ENCODE data around the gene PCNX1.
"Not testable (repeated sequence)": the region's sequence is repeated elsewhere in the genome, so short reads cannot be mapped to it uniquely, and the experiment has no call there.

The PCNX1 gene

DNA sequence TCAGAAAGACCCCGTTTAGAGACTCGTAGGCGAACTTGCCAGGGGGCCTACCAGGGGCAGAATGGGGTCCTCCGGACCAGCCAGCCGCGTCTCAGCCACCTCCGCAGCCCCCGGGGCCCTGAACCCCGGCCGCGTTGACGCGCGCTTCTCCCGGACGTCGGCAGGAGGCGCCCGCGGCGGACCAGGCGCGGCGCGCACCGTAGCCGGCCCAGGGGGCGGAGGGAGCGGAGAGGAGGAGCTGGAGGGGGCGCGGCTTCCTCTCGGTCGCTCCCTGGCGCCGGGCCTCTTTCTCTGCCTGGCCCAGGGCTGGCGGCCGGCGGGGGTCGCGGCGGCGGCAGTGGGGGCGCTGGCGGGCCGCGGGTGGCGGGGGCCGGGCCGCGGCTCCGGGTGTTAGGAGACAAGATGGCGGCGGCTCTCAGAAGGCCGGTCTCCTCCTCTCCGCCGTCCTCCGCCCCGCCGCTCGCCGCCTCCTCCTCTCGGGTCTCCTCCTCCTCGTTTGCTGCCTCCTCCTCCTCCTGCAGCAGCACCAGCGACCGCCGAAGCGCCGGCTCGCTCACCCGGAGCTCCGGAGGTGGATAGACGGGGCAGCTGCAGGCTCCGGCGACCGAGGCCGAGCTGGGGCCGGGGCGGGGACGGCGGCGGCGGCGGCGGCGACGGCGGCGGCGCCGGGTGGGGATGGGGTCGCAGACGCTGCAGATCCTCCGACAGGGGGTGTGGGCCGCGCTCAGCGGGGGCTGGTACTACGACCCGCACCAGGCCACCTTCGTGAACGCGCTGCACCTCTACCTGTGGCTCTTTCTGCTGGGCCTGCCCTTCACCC lies at the start of gene PCNX1:
PCNX1 (plus strand) TSS at position 284 of the 820 bp plus-strand sequence; CDS start at position 676, 392 bp downstream.
- DNase-seq (ENCODE audit: low read depth) = peak; percentile 82

DNA sequence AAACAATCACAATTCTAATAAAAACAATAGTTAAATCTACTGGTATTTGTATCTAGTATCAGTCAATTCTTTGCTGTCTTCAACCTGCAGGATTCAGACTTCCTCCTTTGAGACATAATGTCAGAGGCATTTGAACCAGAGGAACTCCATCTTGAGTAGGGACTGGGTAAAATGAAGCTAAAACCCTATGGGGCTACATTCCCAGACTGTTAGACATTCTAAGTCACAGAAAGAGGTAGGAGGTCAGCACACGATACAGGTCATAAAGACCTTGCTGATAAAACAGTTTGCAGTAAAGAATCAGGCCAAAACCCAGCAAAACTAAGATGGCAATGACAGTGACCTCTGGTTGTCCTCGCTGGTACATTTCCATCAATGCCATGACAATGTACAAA lies 49.8 kb upstream of the PCNX1 start:
- DNase-seq (ENCODE audit: low read depth) = peak; percentile 32

DNA sequence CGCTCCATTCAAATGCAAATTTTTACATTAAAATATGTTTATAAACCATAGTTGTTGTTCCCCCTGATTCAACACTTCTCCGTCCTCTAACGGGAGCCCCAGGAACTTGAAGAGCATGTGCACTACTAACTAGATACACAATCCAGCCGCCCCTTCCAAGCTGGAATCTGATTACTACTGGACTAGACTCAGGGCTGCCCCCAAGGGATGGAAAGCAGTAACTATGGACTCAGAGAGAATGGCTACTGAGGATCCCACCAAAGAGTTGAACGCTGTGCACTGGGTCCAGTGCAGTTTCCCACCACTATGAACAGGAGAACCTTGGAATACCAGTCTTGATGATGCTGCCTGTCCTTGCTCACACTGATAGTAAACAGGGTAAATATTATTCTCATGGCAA lies 48.6 kb upstream of the PCNX1 start:
- DNase-seq (ENCODE audit: low read depth) = no peak

DNA sequence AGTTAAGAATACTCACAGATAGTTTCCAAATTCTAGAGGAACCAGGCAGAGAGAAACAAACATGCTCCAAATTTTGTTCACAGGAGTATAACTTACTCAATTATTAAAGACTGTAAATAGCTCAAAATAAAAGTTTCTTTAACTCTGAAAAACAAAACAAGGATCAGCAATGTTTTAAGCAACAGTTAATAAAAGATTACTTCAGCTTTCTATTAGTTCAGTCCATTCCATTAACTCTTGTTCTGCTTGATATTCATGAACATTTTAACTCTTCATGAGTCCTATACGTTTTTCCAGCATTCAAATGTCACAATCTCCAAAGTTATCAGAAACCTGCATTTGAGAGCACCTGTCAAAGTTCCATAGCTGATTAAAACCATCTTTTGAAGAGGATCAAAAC lies 40.3 kb upstream of the PCNX1 start:
- not testable (repeated sequence) for DNase-seq (ENCODE audit: low read depth)

DNA sequence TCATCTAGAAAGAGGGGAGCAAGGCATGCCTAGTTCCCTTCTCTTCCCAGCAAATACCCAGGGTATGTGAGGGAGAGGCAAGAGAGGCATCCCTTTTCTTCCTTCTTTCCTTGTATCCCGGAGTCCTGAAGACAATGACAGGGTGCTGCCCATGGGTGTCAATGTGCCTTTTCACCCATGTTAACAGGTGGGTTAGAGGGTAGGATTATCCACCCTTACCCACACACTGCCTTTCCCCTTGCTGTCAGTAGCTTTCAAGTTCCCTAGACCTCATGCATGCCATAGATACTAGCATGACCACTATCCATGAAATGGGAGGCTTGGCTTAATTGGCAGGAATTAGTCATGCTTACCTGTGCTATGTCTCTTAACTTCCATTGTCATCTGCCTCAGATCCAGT lies 36.3 kb upstream of the PCNX1 start:
- DNase-seq (ENCODE audit: low read depth) = no peak

DNA sequence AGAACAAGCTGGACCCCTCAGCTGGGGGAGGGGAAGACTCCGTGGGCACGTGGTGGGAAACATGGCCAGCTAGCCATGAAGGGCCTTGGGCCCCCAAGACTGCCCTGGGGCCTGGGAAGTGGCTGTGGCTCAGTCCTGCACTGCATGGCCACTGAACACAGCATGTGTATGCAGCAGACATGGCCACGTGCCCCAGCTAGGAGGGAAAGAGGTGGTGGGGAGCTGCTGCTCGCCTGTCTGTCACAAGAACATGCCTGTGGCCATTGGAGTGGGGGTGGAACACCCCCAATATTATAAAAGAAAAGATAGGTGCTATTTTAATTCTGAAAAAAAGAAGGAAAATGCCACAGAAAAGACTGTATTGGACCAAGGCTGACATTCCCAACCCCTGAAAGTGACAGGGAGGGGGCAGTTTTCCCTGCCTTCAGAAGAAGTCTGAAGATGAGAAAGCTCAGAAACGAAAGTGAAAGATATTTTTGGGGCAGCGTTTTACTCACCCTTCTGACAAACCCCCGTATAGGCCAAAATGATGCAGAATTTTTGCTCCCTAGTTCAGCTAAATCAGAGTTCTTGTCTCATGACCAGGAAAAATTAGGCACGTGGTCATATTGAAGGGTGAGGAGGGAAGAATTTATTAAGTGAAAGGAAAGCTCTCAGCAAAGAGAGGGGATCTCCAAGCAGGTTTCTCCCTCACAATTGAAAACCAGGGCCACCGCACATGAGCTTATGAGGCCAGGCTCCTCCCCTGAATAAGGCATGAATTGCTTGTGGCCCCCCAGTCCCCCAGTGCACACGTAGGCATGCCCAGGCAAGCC lies 35.2 kb upstream of the PCNX1 start:
- DNase-seq (ENCODE audit: low read depth) = no peak

DNA sequence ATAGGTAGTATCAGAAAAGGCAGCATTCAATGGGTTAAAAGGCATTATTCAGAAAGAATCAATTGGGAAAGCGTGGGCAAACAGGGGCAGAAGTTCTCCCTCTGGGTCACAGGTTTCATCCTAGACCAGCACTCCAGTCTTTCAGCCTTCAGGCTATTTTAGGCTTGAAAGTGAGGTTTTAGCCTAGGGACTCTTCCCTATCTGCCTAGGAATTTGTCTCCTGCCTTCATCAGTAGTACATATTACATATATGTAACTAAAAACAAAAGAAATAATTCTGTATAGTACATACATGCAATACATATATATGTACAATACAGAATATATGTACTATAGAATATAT lies 34.6 kb upstream of the PCNX1 start:
- DNase-seq (ENCODE audit: low read depth) = no peak

DNA sequence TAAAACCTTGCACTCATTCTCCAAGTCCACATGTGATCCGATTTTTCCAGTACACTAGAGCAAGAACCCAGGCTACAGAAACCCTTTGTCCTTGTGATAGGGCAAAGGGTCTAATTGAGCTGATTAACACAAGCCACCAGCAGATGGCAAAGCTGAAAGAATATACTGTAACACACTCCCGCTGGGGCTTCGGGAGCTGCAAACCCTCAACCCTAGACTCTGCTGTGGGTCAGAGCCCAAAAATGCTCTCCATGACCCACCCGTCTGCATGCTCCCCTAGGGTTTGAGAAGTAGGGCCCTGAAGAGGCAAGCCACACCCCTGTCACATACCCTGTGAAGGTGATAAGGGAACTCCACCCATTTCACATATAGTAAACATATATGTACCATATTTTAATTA lies 33.6 kb upstream of the PCNX1 start:
- no peak for DNase-seq (ENCODE audit: low read depth)

DNA sequence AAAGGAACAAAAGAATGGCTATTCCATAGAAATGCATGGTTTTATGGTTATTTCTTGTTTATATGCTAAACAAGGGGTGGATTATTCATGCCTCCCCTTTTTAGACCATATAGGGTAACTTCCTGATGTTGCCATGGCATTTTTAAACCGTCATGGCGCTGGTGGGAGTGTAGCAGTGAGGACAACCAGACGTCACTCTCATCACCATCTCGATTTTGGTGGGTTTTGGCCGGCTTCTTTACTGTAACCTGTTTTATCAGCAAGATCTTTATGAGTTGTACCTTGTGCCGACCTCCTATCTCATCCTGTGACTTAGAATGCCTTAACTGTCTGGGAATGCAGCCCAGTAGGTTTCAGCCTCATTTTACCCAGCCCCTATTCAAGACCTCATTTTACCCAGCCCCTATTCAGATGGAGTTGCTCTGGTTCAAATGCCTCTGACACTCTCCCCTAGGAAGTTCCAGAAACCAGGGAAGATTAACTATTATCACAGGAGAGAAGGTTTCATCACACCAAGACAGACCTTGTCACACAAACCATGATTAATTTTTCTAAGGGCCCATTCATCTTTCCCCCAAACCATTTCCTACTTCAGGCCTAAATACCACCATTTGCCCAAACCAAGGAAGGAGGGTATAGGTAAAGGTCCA lies 31.3 kb upstream of the PCNX1 start:
- peak; percentile 28 for DNase-seq (ENCODE audit: low read depth)

DNA sequence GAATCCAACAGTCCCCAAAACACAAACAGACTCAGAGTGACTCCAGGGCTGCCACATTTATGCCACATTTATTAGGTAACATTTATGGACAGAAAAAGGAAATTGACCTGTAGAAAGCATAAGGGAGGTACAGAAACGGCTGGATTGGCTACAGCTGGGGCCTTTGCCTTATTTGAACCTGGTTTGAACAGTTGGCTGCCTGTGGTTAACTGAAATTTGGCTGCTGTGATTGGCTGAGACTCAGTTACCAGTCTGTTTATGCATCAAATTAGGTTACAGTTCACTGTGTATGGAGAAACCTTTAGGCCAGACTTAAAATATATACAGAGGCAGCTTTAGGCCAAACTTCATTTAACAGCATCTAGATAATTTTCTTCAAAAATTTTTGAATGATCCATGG lies 27.8 kb upstream of the PCNX1 start:
- DNase-seq (ENCODE audit: low read depth) = no peak

DNA sequence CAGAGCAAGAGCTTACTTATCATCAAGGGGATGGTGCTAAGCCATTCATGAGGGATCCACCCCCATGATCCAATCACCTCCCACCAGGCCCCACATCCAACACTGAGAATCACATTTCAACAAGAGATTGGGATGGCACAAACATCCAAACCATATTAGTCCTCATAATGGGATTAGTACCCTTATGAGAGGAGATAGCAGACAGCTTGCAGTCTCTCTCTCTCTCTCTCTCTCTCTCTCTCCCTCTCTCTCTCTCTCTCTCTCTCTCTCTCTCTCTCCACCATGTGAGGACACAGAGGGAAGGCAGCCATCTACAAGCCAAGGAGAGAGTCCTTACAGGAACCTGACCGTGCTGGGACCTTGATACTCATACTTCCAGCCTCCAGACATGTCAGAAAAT lies 26.4 kb upstream of the PCNX1 start:
- not testable (repeated sequence) for DNase-seq (ENCODE audit: low read depth)

DNA sequence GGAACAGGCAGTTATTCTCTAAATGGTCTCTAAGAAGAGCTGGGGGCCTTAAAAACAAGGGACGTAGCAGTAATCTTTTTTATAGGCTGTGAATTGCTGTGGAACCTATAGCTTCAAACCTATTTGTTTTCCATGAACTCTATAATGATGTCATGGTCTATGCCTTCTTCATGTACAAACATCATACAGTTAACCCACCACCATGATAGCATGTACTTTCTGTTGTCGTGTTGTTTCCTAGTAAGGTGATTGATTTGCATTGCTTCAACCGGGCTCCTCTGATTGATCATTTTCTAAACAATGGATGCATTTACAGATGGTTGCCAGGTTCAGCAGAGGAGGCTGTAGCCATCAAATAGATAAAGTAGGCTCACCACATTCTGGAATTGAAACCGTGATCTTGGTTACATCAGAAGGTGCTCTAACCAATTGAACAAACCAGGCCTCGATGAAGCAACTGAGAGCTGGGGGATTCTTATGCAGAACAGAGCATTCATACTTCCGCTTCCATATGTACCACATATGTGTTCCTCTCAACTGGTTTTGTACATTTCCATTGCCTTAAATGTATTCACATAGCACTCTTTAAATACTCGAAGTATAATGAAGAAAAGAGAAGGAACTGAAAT lies 25.6 kb upstream of the PCNX1 start:
- no peak for DNase-seq (ENCODE audit: low read depth)

DNA sequence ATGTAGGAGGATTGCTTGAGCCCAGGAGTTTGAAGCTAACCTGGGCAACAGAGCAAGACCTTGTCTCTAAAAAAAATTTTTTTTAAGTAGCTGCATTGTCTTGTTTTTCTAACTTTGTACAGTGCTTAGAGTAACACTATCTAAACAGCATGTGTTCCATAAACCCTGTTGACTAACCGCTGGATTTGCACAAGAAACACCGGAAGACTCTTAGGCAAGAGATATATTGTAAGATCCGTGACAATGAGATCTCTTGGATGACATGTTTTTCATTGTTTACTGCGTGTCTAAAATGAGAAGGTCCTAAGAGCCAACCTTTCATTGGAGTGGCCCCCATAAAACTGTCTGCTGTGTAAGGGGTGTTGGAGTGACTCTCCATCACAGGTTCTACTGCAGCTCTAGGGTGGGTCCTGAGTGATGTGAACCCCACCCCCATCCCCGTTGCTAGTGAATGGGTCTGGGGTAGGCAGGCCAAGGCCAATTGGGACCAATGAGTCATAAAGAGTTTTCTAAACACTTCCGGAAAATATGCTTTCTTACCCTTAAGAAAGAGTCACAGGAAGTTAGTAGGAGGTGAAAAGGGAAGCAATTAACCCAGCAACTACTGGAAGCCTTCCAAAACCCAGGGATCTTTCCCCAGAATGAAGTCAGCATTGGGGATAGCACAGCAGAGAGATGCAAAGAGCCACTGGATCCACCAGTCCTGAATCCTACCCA lies 24.3 kb upstream of the PCNX1 start:
- DNase-seq (ENCODE audit: low read depth) = peak; percentile 84

DNA sequence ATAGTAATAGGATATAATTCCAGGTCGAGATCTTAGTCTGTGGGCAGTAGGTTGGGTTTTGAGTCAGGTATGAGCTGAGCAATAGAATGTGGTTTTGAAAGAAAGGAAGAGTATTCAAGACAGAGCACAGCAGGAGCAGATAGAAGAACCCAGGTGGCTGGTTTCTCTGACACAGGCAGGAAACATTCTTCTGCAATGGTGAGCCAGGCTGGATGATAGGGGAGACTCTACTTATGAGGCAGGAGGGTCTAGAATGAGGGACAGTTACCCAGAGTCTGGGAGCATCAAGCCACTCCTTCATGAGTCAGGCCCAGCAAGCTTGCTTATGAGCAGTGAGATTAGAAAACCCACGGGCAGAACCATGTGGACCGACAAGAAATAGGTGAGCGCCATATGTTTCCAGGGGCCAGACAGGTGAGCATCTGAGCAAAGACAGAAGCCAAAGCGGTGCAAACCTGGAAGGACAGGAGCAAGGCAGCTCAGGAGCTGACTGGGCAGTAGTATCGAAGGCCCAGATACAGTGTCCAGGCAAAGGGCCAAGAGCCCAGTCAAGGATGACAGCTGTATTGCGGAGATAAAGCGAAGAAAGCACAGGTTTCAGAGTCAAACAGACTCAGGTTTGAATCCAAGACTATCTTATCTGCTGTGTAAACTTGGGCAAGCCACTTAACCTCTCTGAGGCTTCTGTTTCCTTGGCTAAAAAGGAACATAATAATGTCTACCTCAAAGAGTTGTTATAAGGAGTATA lies 22.5 kb upstream of the PCNX1 start:
- DNase-seq (ENCODE audit: low read depth) = no peak

DNA sequence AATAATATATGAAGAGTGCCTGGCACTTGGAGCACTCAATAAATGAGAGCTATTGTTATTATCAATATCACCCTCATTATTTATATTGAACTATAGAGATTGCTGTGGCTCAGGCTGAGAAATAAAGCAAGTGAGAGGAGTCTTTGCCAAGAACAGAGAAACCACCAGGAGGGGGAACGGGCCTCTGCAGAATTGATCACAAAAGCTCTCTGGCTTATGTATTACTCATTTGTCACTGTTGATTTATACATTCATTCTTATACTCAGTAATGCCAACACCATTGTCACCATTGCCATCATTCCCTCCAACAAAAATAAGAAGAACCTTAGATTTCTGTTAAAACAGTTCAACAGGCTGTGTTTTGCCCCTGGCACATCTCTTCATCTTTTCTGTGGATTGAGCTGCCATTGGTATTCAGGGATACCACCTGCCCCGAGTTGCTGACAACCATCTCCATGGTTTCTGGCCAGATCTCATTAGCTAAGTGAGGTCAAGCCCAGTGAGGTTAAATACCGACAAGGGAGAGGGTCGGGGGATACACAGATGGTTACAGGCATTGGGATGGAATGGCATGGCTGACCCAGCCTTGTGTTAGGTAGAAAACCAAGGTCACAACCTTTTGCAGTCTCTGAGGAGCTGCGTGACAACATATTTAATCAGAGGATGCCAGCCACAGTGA lies 21.8 kb upstream of the PCNX1 start:
- DNase-seq (ENCODE audit: low read depth) = no peak

DNA sequence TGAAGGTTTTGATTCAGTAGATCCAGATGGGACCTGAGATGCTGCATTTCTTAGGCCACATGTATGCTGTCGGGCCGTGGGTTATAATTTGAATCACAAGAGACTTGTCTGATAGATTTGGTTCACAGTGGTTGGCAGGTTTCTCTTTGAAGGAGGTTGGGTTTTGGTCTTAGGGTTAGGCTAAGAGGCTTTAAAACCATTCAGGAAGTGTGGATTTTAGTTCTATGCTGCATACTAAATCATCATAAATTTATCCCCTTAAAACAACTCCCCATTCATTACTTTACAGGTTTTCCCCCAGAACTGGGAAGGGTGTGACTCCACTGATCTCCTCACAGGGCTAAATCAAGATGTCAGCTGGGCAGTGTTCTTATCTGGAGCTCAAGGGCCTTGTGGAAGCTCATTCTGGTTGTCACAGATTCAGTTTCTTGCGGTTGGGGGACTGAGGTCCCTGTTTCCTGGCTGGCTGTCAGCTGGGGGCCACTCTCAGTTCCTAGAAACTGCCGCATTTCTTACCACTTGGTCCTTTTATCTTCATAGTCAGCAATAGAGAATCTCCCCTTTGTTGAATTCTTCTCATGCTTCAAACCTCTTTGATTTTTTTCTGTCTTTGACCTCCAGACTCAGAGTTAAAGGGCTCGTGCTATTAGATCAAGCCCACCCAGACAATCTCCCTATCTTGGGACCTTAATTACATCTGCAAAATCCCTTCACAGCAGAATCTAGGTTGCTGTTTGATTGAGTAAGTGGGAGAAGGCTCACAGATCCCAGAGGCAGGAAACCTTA lies 20.6 kb upstream of the PCNX1 start:
- no peak for DNase-seq (ENCODE audit: low read depth)

DNA sequence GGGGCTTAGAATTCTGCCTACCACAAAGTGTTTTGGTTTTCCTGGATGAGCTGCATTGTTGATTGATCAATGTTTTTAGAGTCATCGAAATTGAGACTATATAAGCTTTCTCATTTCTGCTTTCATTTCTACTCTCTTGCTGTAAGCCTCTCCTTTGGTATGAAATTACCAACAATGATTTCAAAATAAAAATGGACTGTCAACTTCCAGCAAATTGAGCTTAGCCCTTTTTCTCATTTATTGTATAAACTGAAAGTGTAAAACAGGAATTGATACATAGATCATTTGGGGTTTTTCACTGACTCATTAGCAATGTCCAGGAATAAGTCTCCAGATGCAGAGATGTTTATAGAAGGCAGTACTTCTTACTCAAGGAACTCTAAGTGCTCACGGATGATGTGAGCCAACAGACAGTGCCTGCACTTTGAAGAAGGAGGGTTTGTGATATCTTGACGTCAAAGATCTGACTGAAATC lies 20.0 kb upstream of the PCNX1 start:
- peak; percentile 93 for DNase-seq (ENCODE audit: low read depth)

DNA sequence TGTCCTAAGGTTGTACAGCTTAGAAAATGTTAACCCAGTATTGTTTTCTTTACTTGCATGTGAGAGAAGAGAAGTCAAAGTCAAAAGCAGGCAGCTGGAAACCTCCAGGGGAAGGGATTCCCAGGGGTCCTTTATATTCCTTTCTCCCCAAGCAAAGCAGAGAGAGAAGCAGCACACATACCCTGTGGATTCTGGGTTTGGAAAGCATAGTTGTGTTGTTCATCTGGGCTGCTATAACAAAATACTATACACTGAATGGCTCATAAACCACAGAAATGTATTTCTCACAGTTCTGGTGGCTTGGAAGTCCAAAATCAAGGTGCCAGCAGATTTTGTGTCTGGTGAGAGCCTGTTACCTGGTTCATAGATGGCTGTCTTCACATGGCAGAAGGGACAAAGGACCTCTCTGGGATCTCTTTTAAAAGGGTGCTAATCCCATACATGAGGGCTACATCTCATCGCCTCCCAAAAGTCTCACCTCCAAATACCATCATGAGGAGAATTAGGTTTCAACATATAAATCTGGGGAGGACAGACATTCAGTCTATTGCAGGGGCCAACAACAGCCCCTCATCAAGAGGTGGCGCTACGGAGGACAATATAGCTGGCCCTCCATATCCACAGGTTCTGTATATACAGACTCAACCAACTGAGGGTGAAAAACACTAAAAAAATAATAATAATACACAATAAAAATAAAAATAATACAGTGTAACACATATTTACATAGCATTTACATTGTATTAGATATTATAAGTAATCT lies 19.3 kb upstream of the PCNX1 start:
- DNase-seq (ENCODE audit: low read depth) = peak; percentile 48

DNA sequence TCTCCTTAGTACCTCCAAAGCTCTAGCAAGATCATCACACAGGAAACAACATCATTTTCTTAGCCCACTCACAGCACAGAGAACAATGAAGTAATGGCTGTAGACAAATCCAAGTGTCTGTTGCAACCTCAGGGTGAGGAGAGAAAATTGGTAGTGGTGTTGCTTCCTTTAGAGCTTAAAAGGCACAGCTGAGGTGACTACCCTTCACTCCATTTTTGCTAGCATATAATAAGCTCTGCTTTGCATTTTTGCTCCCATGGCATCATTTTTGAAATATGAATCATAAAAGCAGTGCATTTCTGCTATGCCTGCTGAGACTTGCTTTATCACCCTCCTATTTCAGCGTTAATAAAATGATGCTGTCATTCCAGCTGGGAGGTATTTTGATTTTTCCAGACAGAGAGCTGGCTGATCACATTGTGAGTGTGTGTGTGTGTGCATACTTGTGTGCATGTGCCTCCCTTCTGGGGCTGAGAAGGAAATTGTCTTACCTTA lies 18.5 kb upstream of the PCNX1 start:
- DNase-seq (ENCODE audit: low read depth) = peak; percentile 83

Measured in amniotic epithelial cell (primary cell).